Embryonic facial prominence (tissue), 1 donor: ENCODE results near the gene KHDC1L.
A peak's percentile ranks its signal among the peaks of the same experiment; 100 is the strongest.
"Not testable (repeated sequence)": the region's sequence is repeated elsewhere in the genome, so short reads cannot be mapped to it uniquely, and the experiment has no call there.

Experiments used
- DNase-seq: peaks from one replicate; pipeline ENCODE4 v3.0.0-alpha.2; 2016; ENCODE audit errors: extremely low spot score

KHDC1L gene

DNA sequence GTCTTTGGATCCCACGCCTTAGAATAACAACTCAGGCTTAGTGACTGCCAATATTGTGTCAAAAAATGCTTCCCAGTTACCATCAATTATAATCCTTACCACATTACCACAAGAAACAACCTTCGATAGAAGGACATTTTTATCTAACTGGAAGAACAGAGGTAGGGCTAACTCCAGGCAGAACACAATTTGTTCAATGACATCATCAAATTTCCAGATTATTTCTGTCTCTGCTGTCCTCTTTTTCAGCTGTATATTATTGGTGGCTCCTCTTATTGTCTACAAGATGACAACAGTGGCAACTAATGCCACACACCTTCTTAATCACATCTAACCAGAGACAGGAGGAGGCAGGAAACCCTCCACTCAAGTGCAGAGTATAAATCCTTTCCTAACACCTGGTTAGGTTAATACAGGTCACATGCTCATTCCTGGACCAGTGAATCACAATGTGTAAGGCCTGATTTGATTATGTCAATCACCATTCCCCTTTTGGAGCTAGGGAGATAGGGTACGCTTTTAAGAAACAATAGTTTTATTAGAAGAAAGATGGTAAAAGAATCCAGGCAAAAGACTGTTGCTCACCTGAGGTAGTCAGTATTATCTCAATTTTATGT, 18.0 kb downstream of the KHDC1L start:
- no peak for DNase-seq

- DNase-seq, result no peak
These were observed 21.0 kb downstream of the KHDC1L start for GRCh38 chr6:73204252-73204651.

GRCh38 chr6:73203098-73203497, 22.2 kb downstream of the KHDC1L start:
- DNase-seq, result no peak

DNA sequence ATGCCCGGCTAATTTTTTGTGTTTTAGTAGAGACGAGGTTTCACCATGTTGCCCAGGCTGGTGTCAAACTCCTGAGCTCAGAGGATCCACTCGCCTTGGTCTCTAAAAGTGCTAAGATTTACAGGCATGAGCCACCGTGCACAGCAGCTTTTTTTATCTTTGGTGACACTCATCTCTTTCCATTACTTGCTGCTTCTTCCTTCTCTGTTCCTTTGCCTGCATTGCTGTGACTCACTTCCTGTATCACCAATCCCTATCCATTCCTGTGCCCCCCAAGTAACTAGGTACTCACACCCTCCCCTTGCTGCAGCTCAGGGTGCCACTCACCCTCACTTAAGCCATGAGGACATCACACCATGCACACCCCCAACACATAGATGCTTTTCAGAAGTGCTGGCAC, 24.6 kb downstream of the KHDC1L start:
- no peak for DNase-seq

- DNase-seq, result no peak
These were observed 25.0 kb downstream of the KHDC1L start for GRCh38 chr6:73200247-73200646.

DNA sequence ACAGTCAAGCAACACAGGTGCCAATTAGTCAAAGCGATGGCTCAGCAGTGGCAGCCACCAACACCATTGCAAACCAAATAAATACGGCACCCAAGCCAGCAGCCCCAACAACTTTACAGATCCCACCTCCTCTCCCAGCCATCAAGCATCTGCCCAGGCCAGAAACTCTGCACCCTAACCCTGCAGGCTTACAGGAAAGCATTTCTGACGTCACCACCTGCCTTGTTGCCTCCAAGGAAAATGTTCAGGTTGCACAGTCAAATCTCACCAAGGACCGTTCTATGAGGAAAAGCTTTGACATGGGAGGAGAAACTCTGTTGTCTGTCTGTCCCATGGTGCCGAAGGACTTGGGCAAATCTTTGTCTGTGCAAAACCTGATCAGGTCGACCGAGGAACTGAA, 30.6 kb downstream of the KHDC1L start:
- DNase-seq, result no peak

DNA sequence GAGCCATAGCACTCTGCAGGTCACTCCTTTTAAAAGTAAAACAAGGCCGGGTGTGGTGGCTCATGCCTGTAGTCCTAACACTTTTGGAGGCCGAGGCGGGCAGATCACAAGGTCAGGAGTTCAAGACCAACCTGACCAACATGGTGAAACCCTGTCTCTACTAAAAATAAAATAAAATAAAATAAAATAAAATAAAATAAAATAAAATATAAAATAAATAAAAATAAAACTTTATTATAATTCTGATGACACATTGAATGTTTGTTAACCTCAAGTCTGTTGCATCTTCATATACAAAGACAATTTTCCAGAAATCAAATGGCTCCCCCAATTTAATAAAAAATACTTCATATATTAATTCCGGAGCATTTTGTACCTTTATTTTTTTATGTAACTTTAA, 32.0 kb downstream of the KHDC1L start:
- not testable (repeated sequence) for DNase-seq

GRCh38 chr6:73182021-73182607, 43.2 kb downstream of the KHDC1L start:
- no peak for DNase-seq

GRCh38 chr6:73180763-73181619, 44.3 kb downstream of the KHDC1L start:
- DNase-seq, result peak; percentile 79

DNA sequence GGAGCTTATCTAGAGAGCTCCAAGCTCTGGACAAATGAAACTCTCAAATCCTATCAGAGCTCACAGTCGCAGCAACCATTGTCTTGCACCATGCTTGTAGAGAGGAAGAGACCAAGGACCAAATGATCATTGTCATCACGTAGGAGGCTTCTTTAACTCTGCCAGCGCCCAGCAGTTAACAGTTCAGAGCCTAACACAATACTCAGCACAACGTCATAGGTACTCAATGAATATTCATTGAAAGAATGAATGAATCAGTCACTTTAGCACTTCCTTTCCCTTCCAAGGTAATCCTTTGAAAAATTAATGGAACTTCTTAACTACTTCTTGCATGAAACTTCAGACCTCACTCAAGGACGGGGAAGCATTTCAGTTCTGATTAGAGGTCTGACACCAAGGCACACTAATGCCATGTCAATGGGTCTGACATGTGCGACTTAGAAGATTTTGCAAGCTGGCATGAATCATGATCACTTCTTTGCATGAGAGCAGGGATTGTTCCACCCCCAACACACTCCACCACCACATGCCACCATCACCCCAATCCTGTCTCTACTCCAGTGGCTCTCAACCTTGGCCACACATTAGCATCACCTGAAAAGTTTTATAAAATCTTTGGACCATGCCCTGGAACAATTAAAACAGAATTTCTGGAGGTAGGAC, 45.1 kb downstream of the KHDC1L start:
- DNase-seq, result no peak

- DNase-seq, result no peak
These were observed 47.9 kb downstream of the KHDC1L start for GRCh38 chr6:73177221-73177944.

GRCh38 chr6:73176057-73176456, 49.2 kb downstream of the KHDC1L start:
- no peak for DNase-seq

- DNase-seq, result no peak
These were observed 50.6 kb downstream of the KHDC1L start for GRCh38 chr6:73174646-73175045.
